ENCODE measurements around the gene ACTC1. TPM values are rescaled to one million over a fixed set of nuclear protein-coding genes. Genes with fewer than 3 reads are reported as not detected.
"Not testable (repeated sequence)": the region's sequence is repeated elsewhere in the genome, so short reads cannot be mapped to it uniquely, and the experiment has no call there.

Gene ACTC1
- total RNA-seq, 4 donors from 2014 or later, result 0.41 to 3.4 TPM; not detected in 2

GRCh38 chr15:34815836-34816235 is 20.5 kb upstream of the ACTC1 start:
- no peaks in the 10 kb centered on the region for H3K36me3 ChIP-seq
- peaks cover 6% of the 10 kb centered on the region for H3K27me3 ChIP-seq
- no peak for DNase-seq
- in situ Hi-C loops (cut with MboI; ENCODE audit: low pct_ligation_motif_present in 1 of 4, low pct_unique_long_range_greater_than_20kb in 1 of 4, low sequenced_read_pairs in 3 of 4) (no loop called here), intact Hi-C loops (cut with DNase I; ENCODE audit: low total_unique reads) (no loop called here)
- no peak for TF ChIP-seq CTCF (IDR thresholded peaks at IDR 0.05)
- TF ChIP-seq EP300 (IDR thresholded peaks at IDR 0.05; ENCODE audit: low read depth), result no peak
- no peak for TF ChIP-seq POLR2A (IDR thresholded peaks at IDR 0.05)
- no peaks in the 10 kb centered on the region for H3K4me1 ChIP-seq
- no peak overlapping the region for H3K4me3 ChIP-seq
- H3K9me3 ChIP-seq, result no peaks in the 10 kb centered on the region
- WGBS, 2 donors (ENCODE audit: low coverage in 1 of 2), result 38 to 60% methylated on average over 1 of the region's 1 CpG
- no peak overlapping the region for H3K27ac ChIP-seq

GRCh38 chr15:34813446-34814190 is 18.3 kb upstream of the ACTC1 start:
- H3K27me3 ChIP-seq, result peaks cover 6% of the 10 kb centered on the region
- DNase-seq, result no peak
- 61 to 64% methylated on average over 3 of the region's 3 CpGs for WGBS, 2 donors (ENCODE audit: low coverage in 1 of 2)
- intact Hi-C loops (cut with DNase I; ENCODE audit: low total_unique reads), result no loop called here
- H3K27ac ChIP-seq, result no peak overlapping the region
- H3K36me3 ChIP-seq, result no peaks in the 10 kb centered on the region
- H3K4me3 ChIP-seq, result no peak overlapping the region
- in situ Hi-C loops (cut with MboI; ENCODE audit: low pct_ligation_motif_present in 1 of 4, low pct_unique_long_range_greater_than_20kb in 1 of 4, low sequenced_read_pairs in 3 of 4), result no loop called here
- TF ChIP-seq EP300 (IDR thresholded peaks at IDR 0.05; ENCODE audit: low read depth), result no peak
- no peak for TF ChIP-seq POLR2AphosphoS5 (IDR thresholded peaks at IDR 0.05)
- no peak for TF ChIP-seq POLR2A (IDR thresholded peaks at IDR 0.05)
- H3K4me1 ChIP-seq, result no peaks in the 10 kb centered on the region
- no peaks in the 10 kb centered on the region for H3K9me3 ChIP-seq

GRCh38 chr15:34812868-34813365 is 17.6 kb upstream of the ACTC1 start:
- DNase-seq; H3K27me3 ChIP-seq; in situ Hi-C loops (cut with MboI; ENCODE audit: low pct_ligation_motif_present in 1 of 4, low pct_unique_long_range_greater_than_20kb in 1 of 4, low sequenced_read_pairs in 3 of 4); H3K4me1 ChIP-seq; H3K27ac ChIP-seq; H3K4me3 ChIP-seq; intact Hi-C loops (cut with DNase I; ENCODE audit: low total_unique reads); H3K36me3 ChIP-seq; H3K9me3 ChIP-seq: not testable (repeated sequence)
- 74 to 75% methylated on average over 8 to 9 of the region's 9 CpGs for WGBS, 2 donors (ENCODE audit: low coverage in 1 of 2)

GRCh38 chr15:34812369-34812768 is 17.0 kb upstream of the ACTC1 start:
- Histone ChIP-seq H3K9me3 (no peaks in the 10 kb centered on the region), H3K27ac (no peak overlapping the region), H3K36me3 (no peaks in the 10 kb centered on the region), H3K4me1 (no peaks in the 10 kb centered on the region), H3K27me3 (peaks cover 6% of the 10 kb centered on the region), H3K4me3 (no peak overlapping the region)
- DNase-seq, result no peak
- in situ Hi-C loops (cut with MboI; ENCODE audit: low pct_ligation_motif_present in 1 of 4, low pct_unique_long_range_greater_than_20kb in 1 of 4, low sequenced_read_pairs in 3 of 4), result no loop called here
- no peak for TF ChIP-seq EP300 (IDR thresholded peaks at IDR 0.05; ENCODE audit: low read depth)
- TF ChIP-seq POLR2A (IDR thresholded peaks at IDR 0.05), result no peak
- TF ChIP-seq CTCF (IDR thresholded peaks at IDR 0.05), result no peak
- no peak for TF ChIP-seq POLR2AphosphoS5 (IDR thresholded peaks at IDR 0.05)
- intact Hi-C loops (cut with DNase I; ENCODE audit: low total_unique reads), result no loop called here
- WGBS, 2 donors (ENCODE audit: low coverage in 1 of 2), result 46 to 63% methylated on average over 1 of the region's 1 CpG

GRCh38 chr15:34810443-34811129 is 15.2 kb upstream of the ACTC1 start:
- DNase-seq, result no peak
- intact Hi-C loops (cut with DNase I; ENCODE audit: low total_unique reads) (no loop called here), in situ Hi-C loops (cut with MboI; ENCODE audit: low pct_ligation_motif_present in 1 of 4, low pct_unique_long_range_greater_than_20kb in 1 of 4, low sequenced_read_pairs in 3 of 4) (no loop called here)
- Histone ChIP-seq H3K4me3 (no peak overlapping the region), H3K27me3 (peaks cover 6% of the 10 kb centered on the region), H3K36me3 (no peaks in the 10 kb centered on the region), H3K9me3 (no peaks in the 10 kb centered on the region), H3K27ac (no peak overlapping the region), H3K4me1 (no peaks in the 10 kb centered on the region)
- TF ChIP-seq EP300 (IDR thresholded peaks at IDR 0.05; ENCODE audit: low read depth) (no peak), POLR2A (IDR thresholded peaks at IDR 0.05) (no peak), CTCF (IDR thresholded peaks at IDR 0.05) (no peak), POLR2AphosphoS5 (IDR thresholded peaks at IDR 0.05) (no peak)
- 67 to 70% methylated on average over 1 to 5 of the region's 5 CpGs for WGBS, 2 donors (ENCODE audit: low coverage in 1 of 2)
